GM21528 (cell line): ENCODE data around the gene DNPEP.
"Not testable (repeated sequence)": the region's sequence is repeated elsewhere in the genome, so short reads cannot be mapped to it uniquely, and the experiment has no call there.

Source experiments
- ATAC-seq: cut with Tn5 transposase; IDR thresholded peaks from one replicate; pipeline ENCODE4 v1.9.1; 2021; ENCODE audit warnings: mild to moderate bottlenecking, moderate library complexity; ENCODE audit not compliant: unreplicated experiment, low FRiP score

DNPEP gene

DNA sequence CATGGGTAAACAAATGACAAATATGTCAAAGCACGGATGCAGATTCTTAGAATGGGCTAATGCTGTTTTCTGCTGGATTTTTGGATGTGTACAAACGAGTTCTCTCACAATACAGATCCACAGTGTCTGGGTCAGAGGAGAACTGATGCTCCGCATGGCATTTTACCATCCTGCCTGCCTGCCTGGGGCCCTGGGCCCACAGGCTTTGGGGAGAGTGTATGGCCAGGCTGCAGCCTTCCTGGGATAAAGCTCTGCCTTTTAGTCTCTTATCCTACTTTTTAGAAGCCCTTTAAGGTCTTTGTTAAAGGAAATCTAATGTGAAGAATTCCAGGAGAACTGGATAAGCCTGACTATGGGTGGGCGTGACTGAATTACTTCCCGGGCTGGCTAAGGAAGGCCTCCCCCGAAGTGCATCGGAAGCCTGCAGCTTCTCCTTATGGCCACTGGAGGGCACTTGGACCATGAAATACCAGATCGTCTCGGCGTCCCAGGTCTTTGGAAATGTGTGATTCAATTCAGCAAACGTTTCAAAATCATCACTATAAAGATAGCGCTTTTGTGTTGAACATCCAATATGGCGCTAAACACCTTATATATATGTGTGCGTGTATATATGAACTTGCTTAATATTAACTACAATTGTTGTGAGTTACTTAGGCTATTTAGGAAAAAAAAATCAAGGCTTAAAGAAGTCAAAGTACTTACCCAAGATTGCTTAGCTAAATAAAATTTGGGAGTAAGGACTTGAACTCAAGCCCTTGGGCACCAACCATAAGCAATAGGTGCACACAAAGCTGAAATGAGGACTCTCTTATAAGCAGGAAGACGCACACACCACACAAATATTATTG is 15.2 kb upstream of the DNPEP start:
- peak; percentile 82 for ATAC-seq

DNA sequence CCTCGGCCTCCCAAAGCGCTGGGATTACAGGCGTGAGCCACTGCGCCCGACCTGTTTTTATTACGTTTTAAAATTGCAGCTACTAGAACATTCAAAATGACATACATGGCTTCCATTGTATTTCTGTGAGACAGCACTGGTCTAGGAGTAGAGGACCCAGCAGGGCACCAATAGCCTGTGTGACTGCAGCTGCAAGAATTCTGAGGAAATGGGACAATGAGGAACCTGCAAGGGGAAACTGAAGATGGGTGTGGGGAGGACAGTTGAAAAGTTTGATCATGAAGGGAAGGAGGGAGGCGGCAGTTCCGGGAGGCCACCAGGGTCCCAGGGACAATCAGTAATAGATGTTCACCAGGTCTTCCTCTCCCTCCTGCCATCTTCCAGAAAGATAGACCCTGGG is 13.9 kb upstream of the DNPEP start:
- no peak for ATAC-seq

DNA sequence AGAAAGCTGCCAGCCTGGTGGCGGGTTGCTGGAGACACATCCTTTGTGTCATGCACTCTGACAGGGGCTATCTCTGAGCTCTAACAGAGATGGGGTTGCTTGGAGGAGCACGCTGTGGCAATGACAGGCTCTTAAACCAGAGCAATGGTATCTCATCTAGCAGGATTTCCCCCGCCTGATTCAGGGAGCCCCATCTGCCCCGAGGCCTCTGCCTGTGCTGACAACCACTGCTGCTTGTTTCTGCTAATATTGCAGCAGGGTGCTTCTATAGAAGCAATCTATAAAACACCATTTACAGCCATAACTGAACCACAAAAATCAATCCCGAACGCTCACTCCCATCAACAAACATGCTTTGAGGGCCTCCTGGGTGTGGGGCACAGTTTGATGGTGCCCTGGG is 12.8 kb upstream of the DNPEP start:
- no peak for ATAC-seq

DNA sequence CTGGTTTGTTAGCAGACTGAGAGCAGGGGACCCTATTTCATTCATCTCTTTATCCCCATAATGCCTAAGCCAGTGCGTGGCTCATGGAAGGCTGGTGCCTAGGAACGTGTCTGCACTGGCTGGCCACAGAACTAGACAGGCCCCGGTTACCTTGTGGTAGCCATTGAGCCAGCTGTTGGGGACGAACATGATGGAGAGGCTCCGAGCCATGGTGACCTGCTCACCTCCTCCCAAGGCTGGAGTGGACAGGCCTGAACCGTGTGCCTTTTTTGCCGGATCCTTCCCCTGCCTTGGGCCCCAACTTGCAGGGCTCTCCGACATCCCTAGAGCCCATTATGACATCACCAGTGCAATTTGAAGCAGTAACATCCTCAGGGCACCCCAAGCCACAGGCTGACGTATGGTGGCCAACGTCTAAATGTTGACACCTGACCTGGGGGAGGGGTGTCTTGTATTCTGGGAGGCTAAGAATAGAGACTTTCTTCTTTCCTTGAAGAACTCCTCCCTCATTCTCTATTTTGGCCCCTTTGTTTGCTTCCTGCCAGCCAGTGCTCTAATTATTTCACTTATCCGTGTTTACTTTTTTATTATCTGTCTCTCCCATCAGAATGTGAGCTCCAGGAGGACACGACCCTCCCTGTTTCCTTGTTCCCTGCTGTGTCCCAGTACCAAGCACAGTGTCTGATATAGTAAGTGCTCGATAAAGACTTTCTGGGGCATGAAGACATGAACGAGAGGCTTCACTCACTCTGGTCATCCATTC is 12.2 kb upstream of the DNPEP start:
- ATAC-seq, result no peak

DNA sequence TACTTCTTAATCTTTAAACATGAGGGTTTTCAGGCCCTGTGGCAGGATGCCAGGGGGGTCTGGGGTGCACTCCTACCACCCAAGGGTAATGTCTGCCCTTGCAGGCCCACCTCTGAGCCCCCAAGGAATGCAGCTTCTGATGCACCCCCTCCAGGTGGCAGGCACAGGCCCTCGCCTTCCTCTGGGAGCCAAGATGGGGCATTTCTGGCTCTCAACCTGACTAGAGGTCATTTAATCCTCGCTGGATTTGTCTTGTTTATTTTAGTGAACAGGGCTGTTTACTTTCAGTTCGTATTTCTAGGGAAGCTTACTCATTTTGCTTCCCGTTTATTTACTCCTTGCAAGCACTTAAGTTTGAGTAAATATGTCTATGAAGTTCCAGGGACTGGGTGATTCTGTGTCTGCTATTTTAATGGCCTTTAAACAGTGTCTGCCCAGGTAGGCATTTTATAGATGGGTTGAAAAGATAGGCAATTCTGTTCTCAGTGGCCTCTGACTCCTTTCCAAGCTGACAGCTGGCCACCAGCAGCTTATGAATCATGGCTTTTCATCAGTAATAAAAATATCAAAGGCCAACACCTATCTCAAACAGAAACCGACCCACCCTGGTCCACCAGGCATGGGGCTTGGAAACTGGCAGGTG is 11.1 kb upstream of the DNPEP start:
- no peak for ATAC-seq

DNA sequence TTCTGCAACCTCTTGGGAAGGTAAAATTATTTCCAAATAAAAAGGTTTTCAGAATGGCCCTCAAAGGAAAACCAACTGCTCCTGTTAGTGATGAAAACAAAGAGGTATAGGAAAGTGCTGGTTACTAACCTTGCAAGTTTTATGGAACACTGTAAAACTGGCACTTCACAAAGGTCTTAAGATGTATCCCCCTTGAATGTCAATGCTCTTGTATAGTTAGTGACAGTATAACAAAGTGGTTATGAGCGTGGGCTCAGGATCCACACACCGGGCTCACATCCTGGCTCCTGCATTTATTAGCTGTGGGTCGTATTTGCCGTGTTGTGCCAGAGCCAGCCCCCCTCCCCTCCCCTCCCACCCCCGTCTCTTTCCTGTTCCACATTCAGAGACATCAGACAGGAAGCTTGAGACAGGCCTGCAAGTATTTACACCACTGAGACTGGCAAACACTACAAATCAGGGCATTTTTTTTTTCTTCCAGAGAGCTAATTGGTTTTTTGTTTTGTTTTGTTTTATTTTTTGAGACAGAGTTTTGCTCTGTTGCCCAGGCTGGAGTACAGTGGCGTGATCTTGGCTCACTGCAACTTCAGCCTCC is 9.2 kb upstream of the DNPEP start:
- ATAC-seq, result no peak

DNA sequence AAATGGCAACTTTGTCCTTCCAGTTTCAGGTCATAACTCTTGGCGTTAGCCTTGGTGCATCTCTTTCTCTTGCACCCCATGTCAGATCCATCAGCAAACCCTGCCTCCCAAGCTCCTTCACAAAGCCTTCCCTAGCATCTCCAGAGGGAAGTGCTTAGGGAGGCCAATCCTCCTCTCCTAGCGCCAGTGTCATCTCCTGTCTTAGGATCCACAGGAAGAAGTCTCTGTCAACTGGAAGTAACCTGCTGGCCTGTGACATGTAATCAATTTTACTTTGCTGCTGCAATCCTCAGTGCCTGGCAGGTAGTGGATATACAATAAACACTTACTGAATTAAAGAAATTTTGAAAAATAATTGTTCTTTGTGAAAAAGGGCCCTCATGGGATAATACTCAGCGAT is 7.9 kb upstream of the DNPEP start:
- no peak for ATAC-seq

DNA sequence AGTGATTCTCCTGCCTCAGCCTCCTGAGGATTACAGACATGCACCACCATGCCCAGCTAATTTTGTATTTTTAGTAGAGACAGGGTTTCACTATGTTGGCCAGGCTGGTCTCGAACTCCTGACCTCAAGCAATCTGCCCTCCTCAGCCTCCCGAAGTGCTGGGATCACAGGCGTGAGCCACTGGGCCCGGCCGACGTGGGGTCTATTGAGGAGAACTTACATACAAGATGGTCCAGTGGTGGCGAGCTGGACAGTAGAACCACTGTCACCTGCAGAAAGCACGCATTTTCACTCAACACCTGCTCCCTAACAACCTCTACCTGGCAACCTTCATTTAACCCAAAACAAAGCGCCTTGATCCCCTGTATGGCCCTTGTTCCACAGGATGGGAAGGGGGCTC is 7.3 kb upstream of the DNPEP start:
- not testable (repeated sequence) for ATAC-seq

DNA sequence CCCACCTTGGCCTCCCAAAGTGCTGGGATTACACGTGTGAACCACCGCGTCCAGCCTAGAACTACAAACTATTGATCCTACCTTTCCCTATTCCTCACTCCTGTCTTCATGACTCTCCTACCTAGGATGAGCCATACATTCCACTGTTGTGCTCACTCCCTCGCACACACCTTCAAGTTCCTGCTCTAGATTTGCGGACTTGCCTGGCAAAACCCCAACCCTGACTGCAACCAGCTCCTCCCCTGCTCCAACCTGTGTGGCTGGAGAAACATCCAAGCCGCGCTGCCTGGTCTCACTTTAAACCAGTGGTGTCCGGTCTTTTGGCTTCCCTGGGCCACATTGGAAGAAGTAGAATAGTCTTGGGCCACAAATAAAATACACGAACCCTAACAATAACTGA is 5.0 kb upstream of the DNPEP start:
- ATAC-seq, result no peak

DNA sequence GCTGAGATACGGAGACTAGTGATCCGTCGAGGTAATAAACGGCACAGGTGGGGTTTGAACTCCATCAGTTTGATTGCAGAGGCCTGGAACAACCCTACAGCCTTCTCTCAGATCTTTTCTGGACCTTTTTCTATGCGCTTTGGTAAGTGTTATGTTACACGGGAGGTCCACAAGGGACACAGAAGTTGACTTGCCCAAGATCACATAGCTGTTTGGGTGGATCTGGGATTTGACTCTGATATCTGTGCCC is 1.1 kb upstream of the DNPEP start:
- ATAC-seq, result peak; percentile 0

DNA sequence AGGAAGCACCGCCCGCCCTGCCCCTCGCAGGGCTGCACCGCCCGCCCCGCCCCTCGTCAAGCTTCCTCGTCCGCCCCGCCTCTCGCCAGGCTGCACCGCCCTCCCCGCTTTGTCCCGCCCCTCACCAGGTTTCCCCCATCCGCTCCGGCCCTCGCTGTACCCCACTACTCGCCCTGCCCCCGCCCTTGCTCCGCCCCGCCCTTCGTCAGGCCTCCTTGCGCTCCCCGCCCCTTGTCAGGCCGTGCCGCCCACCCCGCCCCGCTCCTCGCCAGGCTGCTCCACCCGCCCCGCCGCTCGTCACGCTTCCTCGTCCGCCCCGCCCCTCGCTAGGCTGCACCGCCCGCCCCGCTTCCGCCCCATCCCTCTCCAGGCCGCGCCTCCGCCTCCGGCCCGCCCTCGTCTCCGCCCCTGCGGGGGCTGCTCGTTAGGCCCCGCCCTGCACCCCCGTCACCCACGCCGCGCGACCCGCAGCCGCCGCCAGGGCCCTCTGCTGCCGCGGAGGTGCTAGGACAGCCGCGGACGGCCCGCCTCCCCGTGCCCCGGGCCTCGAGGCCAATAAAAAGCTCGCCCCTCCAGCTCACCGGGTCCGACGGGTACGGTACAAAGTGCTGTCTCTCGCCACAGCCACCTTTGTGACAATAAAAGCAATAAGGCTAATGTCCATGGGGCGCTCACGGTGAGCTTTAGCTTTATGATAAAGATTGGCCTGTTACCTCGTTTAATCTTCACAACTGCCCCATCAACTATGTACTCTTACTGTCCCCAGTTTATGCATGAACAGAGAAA is 602 bp upstream of the DNPEP start:
- peak; percentile 81 for ATAC-seq

DNA sequence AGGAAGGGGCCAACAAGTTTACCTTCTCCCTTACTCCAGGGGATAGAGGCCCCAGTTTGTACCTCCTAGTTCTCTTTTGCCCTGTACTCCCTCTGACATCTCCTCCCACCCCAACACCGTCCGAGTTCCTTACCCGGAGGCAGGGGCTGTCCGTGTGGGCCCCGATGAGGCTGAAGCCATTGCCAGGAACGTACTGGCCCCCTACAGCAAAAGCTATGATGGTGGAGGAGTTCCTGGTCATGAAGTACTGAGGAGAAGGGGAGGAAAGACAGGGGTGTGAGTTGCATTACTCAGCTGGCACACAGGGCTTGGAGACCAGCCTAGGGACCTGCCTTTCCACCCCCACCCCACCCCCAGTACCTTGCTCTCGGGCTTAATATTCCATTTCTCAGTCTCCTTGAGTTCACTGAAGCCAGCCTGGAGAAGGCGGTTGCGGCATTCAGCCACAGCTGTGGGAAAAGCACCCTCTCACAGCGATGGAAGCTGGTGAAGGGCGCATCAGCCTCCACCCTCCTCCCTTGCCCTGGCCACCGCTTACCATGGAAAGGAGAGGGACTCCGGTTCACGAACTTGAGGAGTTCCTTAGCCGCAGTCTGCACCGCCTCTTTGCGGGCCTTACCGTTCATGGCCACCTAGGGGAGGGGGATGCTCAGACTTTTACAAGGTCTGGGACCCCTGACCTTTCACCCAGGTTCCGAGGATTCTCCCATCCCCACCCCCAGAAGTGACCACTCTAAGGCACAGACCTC is 1.0 kb downstream of the DNPEP start:
- ATAC-seq, result no peak

DNA sequence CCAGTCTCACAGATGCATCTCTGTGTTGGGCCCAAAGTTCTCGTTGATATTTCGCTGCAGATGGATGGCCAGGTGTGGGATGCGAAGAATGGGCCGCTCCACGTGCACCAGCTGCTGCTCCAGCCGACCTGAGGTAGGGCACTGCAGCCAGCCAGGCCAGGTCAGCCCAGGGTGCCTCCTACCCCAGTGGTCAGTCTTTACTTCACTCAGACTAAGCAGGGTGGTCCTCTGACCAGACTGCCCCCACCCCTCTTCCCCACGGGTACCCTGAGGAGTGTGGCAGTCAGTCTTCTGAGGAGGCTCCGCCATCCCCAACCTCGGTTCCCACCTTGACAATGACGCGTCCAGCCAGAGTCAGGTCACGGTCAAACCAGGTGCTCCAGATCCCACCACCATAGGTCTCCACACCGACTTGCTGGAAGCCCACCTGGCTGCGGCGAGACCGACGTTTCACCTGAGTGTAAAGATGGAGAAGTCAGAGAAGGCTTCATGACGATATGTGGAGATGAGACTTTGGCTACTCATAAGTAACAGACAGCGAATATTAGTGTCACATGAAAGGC is 1.7 kb downstream of the DNPEP start:
- no peak for ATAC-seq

DNA sequence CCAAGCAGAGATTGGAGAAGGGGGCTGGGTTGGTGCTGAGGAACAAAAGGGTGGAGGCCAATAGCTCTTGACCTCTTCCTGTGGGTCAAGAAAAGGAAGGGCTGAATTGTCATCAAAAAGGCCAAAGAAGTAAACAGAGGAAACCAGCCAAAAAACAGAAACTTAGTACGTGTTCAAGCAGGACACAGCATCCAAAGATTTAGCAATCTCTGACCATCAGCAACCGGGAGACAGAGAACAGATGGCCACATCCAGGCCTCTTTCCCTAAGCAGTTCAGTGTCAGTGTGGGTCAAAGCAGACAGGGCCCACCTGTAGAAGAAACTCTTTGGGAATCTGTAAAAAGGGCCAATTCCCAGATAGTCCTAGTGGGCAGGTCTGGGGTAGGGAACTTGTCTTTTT is 2.9 kb downstream of the DNPEP start:
- ATAC-seq, result no peak

DNA sequence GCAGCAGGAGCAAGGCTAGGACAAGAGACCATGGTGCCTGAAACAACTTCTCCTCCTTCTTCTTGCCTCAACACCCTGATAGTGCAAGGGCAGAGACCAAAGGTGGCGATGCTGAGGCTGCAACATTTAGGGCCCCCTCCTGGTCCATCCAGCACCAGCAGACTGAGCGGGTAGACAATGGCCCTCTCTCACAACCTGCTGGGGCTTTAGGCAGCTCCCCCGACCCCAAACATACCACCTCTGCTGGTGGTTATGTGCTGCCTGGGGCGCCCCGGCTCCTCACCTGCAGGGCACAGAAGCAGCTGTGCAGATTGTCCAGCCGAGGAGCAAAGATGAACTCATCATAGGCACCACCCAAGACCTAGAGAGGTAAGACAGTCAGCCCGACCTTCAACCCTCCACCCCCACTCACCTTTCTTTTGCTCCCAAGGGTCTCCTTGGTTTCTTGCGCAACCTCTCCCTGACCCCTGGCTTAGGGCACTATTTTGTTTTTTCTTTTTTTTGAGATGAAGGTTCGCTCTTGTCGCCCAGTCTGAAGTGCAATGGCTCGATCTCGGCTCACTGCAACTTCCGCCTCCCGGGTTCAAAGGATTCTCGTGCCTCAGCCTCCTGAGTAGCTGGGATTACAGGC is 3.5 kb downstream of the DNPEP start:
- no peak for ATAC-seq

DNA sequence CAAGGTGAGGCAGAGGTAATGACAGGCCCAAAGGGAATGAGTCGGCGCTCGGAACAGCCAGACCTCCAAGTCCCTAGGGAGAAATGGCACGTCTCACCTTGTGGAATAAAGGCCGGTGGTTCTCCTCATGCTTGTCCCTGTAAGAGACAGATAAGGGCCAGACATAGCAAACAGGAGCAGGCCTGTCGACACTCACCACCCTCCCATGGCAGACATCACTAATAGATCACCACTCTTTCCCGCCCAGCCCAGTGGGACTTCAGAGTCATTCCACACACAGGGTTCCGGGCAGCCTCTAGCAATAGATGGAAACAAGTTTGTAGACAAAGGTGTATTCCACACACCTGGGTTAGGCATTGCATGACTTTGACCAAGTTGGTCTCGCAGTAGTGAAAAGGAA is 6.3 kb downstream of the DNPEP start:
- no peak for ATAC-seq

DNA sequence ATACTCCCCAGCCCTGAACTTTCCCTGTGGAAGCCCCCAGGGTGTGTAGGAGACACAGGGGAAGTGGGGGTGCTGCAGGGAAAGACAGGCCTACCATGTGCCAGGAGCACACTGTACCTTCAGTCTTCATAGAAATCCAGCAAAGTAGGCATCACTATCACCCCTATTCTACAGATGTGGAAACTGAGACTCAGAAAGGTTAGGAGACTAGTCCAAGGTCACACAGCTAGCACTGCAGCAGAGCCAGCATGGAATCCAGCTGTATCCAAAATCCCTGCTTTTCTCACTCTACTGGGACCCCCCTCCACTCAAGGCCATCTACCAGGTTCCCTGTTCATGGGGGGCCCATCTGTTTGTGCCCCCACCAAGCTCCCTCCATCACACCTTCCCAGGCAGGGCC is 6.8 kb downstream of the DNPEP start:
- no peak for ATAC-seq

DNA sequence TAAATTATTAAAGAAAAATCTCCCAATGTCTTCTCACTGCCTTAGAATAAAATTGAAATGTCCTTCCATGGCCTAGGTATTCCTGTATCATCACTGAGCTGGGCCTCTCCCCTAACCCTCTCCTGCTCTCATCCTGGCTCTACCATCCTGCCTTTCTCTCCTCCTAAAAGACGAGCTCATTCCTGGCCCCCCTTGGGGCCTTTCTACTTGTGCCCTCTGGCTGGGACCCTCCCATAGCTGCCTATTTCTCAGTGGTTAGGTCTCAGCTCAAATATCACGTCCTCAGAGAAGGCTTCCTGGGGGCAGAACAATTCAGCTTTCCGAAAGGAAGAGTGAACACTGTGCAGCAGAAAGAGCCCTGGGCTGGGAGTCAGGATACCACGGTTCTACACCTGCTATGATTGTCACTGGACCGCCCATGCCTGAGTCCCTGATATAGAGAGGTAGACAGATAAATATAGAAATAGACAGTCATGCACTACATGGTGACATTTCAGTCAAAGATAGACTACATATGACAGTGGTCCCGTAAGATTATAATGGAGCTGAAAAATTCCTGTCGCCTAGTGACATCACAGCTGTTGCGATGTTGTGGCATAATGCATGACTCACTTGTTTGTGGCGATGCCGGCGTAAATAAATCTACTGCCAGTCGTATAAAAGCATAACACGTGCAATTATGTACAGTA is 9.4 kb downstream of the DNPEP start:
- ATAC-seq, result no peak

DNA sequence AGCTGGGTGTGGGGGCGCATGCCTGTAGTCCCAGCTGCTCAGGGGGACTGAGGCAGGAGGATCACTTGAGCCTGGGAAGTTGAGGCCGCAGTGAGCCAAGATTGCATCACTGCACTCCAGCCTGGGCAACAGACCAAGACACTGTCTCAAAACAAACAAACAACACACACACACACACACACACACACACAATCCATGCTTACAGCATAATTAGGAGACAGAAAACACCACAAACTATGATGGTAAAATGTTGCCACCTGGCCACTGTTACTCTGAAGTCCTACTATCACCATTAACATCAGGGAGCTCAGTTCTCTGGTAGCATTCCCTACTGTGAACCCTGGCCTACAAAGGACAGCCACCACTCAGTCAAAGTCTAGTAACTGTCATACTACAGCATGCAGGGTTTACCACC is 18.3 kb downstream of the DNPEP start:
- ATAC-seq, result no peak
